Fibroblast of pulmonary artery (primary cell): ENCODE data around the gene TOX3.

Experiments
- DNase-seq: peaks from one replicate; pipeline ENCODE4 v3.0.0-alpha.2; 2010; ENCODE audit warnings: low read depth
- H3K4me3 ChIP-seq: replicated peaks from 2 replicates; pipeline ENCODE4 v1.5.1; 2011; ENCODE audit warnings: low read depth, mild to moderate bottlenecking, control low read depth, low read length, moderate library complexity
- CTCF ChIP-seq: IDR thresholded peaks from 2 replicates; pipeline ENCODE4 v1.5.1; 2011; ENCODE audit warnings: mild to moderate bottlenecking, control low read depth, low read length, inconsistent platforms; ENCODE audit errors: missing control alignments

The TOX3 gene

DNA sequence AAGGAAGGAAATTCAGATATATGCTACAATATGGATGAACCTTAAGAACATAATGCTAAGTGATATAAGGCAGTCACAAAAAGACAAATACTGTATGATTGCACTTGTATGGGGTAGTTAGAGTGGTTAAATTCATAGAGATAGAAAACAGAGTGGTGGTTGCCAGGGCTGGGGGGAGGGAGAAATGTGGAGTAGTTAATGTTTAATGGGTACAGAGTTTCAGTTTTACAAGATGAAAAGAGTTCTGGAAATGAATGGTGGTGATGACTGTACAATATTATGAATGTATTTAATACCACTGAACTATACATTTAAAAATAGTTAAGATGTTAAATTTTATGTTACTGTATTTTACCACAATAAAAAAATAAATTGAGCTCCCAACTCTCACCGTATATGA, 157.9 kb downstream of the TOX3 start:
- no peak for TF ChIP-seq CTCF
- DNase-seq: no peak
- H3K4me3 ChIP-seq: no peak overlapping the region
